Loucy (cell line): ENCODE results near the gene ALG14.

ENCODE experiments used
- H2AFZ ChIP-seq: fragments of 200-600 bp; sonication (generic); 2 replicates; pipeline ENCODE4 v1.6.0; 2016; ENCODE audit warnings: antibody characterized with exemption, mild to moderate bottlenecking, low read length, moderate library complexity
- H3F3A ChIP-seq: fragments of 200-600 bp; 2 replicates; pipeline ENCODE4 v1.6.0; 2016; ENCODE audit warnings: antibody characterized with exemption, low read depth, mild to moderate bottlenecking
- H3K27me3 ChIP-seq: fragments of 200-600 bp; sonication (generic); 2 replicates; pipeline ENCODE4 v1.6.1; 2014; ENCODE audit warnings: low read length, mild to moderate bottlenecking; ENCODE audit not compliant: insufficient read depth, poor library complexity, severe bottlenecking
- H3K36me3 ChIP-seq: fragments of 200-600 bp; sonication (generic); 2 replicates; pipeline ENCODE4 v1.6.1; 2016; ENCODE audit warnings: low read length; ENCODE audit not compliant: insufficient read depth
- H3K4me1 ChIP-seq: fragments of 200-600 bp; sonication (generic); 2 replicates; pipeline ENCODE4 v1.5.1; 2014; ENCODE audit warnings: low read length, mild to moderate bottlenecking; ENCODE audit not compliant: insufficient read depth, poor library complexity, severe bottlenecking
- H3K4me2 ChIP-seq: fragments of 200-600 bp; sonication (generic); 2 replicates; pipeline ENCODE4 v1.6.0; 2014; ENCODE audit warnings: antibody characterized with exemption, low read length, low read depth, mild to moderate bottlenecking; ENCODE audit not compliant: poor library complexity, severe bottlenecking
- H3K4me3 ChIP-seq: fragments of 200-600 bp; sonication (generic); 2 replicates; pipeline ENCODE4 v1.5.1; 2014; ENCODE audit warnings: low read length, mild to moderate bottlenecking, mixed read lengths; ENCODE audit not compliant: poor library complexity, severe bottlenecking
- H3K79me2 ChIP-seq: fragments of 200-600 bp; sonication (generic); 2 replicates; pipeline ENCODE4 v1.6.1; 2014; ENCODE audit warnings: low read length; ENCODE audit not compliant: insufficient read depth
- H3K9ac ChIP-seq: fragments of 200-600 bp; sonication (generic); 2 replicates; pipeline ENCODE4 v1.6.0; 2014; ENCODE audit warnings: mild to moderate bottlenecking, low read depth, low read length, moderate library complexity; ENCODE audit not compliant: poor library complexity, severe bottlenecking
- H3K9me2 ChIP-seq: fragments of 200-600 bp; sonication (generic); replicated peaks from 2 replicates; pipeline ENCODE4 v1.6.1; 2016; ENCODE audit warnings: low read depth, low read length, mixed read lengths
- H3K9me3 ChIP-seq: fragments of 200-600 bp; sonication (generic); 2 replicates; pipeline ENCODE4 v1.6.1; 2014; ENCODE audit warnings: mild to moderate bottlenecking, antibody characterized with exemption, low read length, low read depth; ENCODE audit not compliant: insufficient read depth
- H4K20me1 ChIP-seq: fragments of 200-600 bp; sonication (generic); 2 replicates; pipeline ENCODE4 v1.6.0; 2014; ENCODE audit warnings: antibody characterized with exemption, low read length, mild to moderate bottlenecking; ENCODE audit not compliant: insufficient read depth, poor library complexity, severe bottlenecking
- EZH2phosphoT487 ChIP-seq: fragments of 200-600 bp; IDR thresholded peaks from 2 replicates; pipeline ENCODE4 v1.6.1; 2018; ENCODE audit warnings: antibody characterized with exemption, mild to moderate bottlenecking, moderate library complexity, borderline replicate concordance
- TF ChIP-seq, protein P1 (sequence below): fragments of 200-600 bp; sonication (generic); conservative IDR thresholded peaks from 2 replicates; pipeline ENCODE4 v1.5.1; 2014; ENCODE audit warnings: mild to moderate bottlenecking, antibody characterized with exemption, low read length

ALG14 gene

DNA sequence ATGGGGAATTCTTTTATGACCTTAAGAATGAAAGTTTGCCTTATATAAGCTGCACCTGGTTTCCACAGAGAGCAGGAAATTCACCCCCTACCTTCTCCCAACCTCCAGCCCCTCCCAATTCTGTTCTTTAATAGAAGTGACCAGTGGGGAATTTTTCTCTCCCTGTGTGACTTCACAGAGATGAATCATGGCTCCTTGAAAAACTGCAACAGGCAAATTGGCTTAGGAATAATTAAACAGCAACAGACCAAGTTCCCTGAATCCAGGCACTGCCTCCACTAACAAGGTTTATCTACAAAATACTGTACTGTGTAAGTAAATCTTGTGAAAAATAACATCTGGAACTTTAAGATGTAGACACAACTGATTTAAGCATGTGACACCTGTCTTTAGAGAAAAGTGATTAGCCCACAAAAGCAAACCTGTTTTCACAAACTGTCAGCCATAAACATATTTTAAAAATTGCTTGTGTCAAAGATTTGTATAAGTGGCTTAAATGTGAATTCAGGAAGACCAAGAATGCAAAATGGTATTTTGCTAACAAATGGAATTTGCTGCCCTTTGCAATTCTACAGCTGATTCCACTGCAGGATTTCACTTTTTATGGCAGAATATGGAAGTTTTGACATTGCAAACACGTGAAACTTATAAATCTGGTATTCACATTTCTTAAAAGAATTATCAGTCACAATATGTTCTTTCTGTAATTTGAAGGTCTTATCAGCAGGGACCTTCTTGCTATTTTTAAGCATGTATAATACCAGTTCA lies 54.0 kb downstream of the ALG14 start:
- Histone ChIP-seq H3F3A (no peaks in the 10 kb centered on the region), H3K4me2 (no peak overlapping the region), H4K20me1 (no peaks in the 10 kb centered on the region), H3K9me3 (no peaks in the 10 kb centered on the region), H3K79me2 (no peaks in the 10 kb centered on the region), H2AFZ (no peak overlapping the region), H3K27me3 (no peaks in the 10 kb centered on the region), H3K9me2 (no peaks in the 10 kb centered on the region), H3K4me3 (no peak overlapping the region), H3K4me1 (no peaks in the 10 kb centered on the region), H3K36me3 (no peaks in the 10 kb centered on the region), H3K9ac (no peak overlapping the region)
- no peak for TF ChIP-seq EZH2phosphoT487
- TF ChIP-seq, protein P1, sequence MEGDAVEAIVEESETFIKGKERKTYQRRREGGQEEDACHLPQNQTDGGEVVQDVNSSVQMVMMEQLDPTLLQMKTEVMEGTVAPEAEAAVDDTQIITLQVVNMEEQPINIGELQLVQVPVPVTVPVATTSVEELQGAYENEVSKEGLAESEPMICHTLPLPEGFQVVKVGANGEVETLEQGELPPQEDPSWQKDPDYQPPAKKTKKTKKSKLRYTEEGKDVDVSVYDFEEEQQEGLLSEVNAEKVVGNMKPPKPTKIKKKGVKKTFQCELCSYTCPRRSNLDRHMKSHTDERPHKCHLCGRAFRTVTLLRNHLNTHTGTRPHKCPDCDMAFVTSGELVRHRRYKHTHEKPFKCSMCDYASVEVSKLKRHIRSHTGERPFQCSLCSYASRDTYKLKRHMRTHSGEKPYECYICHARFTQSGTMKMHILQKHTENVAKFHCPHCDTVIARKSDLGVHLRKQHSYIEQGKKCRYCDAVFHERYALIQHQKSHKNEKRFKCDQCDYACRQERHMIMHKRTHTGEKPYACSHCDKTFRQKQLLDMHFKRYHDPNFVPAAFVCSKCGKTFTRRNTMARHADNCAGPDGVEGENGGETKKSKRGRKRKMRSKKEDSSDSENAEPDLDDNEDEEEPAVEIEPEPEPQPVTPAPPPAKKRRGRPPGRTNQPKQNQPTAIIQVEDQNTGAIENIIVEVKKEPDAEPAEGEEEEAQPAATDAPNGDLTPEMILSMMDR, result no peak

- Histone ChIP-seq H3K4me1 (no peaks in the 10 kb centered on the region), H3K4me2 (no peak overlapping the region), H3K9ac (no peak overlapping the region), H4K20me1 (no peaks in the 10 kb centered on the region), H3K79me2 (no peaks in the 10 kb centered on the region), H3F3A (no peaks in the 10 kb centered on the region), H3K4me3 (no peak overlapping the region), H3K36me3 (no peaks in the 10 kb centered on the region), H3K9me3 (no peaks in the 10 kb centered on the region), H3K9me2 (no peaks in the 10 kb centered on the region), H3K27me3 (no peaks in the 10 kb centered on the region), H2AFZ (no peak overlapping the region)
- TF ChIP-seq, protein P1, result no peak
- no peak for TF ChIP-seq EZH2phosphoT487
Measured at GRCh38 chr1:95017775-95018174, 55.0 kb downstream of the ALG14 start.

GRCh38 chr1:95015076-95015475 lies 57.7 kb downstream of the ALG14 start:
- no peaks in the 10 kb centered on the region for H3K79me2 ChIP-seq
- TF ChIP-seq, protein P1, result no peak
- H2AFZ ChIP-seq, result no peak overlapping the region
- H3K4me1 ChIP-seq, result no peaks in the 10 kb centered on the region
- H4K20me1 ChIP-seq, result no peaks in the 10 kb centered on the region
- no peaks in the 10 kb centered on the region for H3K27me3 ChIP-seq
- H3K4me2 ChIP-seq, result no peak overlapping the region
- no peaks in the 10 kb centered on the region for H3K36me3 ChIP-seq
- H3K4me3 ChIP-seq, result no peak overlapping the region
- no peaks in the 10 kb centered on the region for H3K9me2 ChIP-seq
- H3F3A ChIP-seq, result no peaks in the 10 kb centered on the region
- H3K9ac ChIP-seq, result no peak overlapping the region
- no peaks in the 10 kb centered on the region for H3K9me3 ChIP-seq
